Neural progenitor cell (in vitro differentiated cells): ENCODE data around the gene ANO2. TPM values are rescaled to one million over a fixed set of nuclear protein-coding genes. Genes with fewer than 3 reads are reported as not detected.

Experiments used
- DNase-seq: peaks from one replicate; pipeline ENCODE4 v3.0.0-alpha.2; 2016; ENCODE audit warnings: low spot score
- H2AFZ ChIP-seq: fragments of 200-600 bp; sonication (generic); replicated peaks from 2 replicates; pipeline ENCODE4 v1.6.1; 2016; ENCODE audit warnings: antibody characterized with exemption
- H3F3A ChIP-seq: fragments of 200-600 bp; sonication (generic); 2 replicates; pipeline ENCODE4 v1.6.1; 2016; ENCODE audit warnings: antibody characterized with exemption, low read depth
- H3K27ac ChIP-seq: fragments of 200-600 bp; sonication (generic); 2 replicates; pipeline ENCODE4 v1.5.1; 2016; ENCODE audit warnings: mild to moderate bottlenecking
- H3K27me3 ChIP-seq: fragments of 200-600 bp; sonication (generic); 2 replicates; pipeline ENCODE4 v1.6.1; 2016; ENCODE audit warnings: mild to moderate bottlenecking, moderate library complexity
- H3K36me3 ChIP-seq: fragments of 200-600 bp; sonication (generic); 2 replicates; pipeline ENCODE4 v1.5.1; 2016
- H3K4me1 ChIP-seq: fragments of 200-600 bp; sonication (generic); 2 replicates; pipeline ENCODE4 v1.6.1; 2016; ENCODE audit warnings: mixed run types
- H3K4me2 ChIP-seq: fragments of 200-600 bp; sonication (generic); 2 replicates; pipeline ENCODE4 v1.6.1; 2016
- H3K4me3 ChIP-seq: fragments of 200-600 bp; sonication (generic); 2 replicates; pipeline ENCODE4 v1.5.1; 2016
- H3K79me2 ChIP-seq: fragments of 200-600 bp; sonication (generic); 2 replicates; pipeline ENCODE4 v1.6.1; 2016; ENCODE audit warnings: low read depth
- H3K9ac ChIP-seq: fragments of 200-600 bp; sonication (generic); 2 replicates; pipeline ENCODE4 v1.6.1; 2016
- H3K9me3 ChIP-seq: fragments of 200-600 bp; sonication (generic); 2 replicates; pipeline ENCODE4 v1.5.1; 2016; ENCODE audit warnings: low read depth
- H4K20me1 ChIP-seq: fragments of 200-600 bp; sonication (generic); 2 replicates; pipeline ENCODE4 v1.6.1; 2016; ENCODE audit warnings: low read depth
- H3K27ac Mint-ChIP-seq: 3 replicates; pipeline ENCODE4 v1.8.0; 2021; ENCODE audit warnings: mixed read lengths
- H3K27me3 Mint-ChIP-seq: 2 replicates; pipeline ENCODE4 v1.8.0; 2022; ENCODE audit warnings: low read depth, mild to moderate bottlenecking, inconsistent platforms, moderate library complexity, mixed read lengths; ENCODE audit not compliant: insufficient read depth
- H3K36me3 Mint-ChIP-seq: 3 replicates; pipeline ENCODE4 v1.8.0; 2021; ENCODE audit warnings: mixed read lengths
- H3K4me1 Mint-ChIP-seq: 3 replicates; pipeline ENCODE4 v1.8.0; 2021; ENCODE audit warnings: mixed read lengths
- H3K4me3 Mint-ChIP-seq: 3 replicates; pipeline ENCODE4 v1.8.0; 2021; ENCODE audit warnings: mild to moderate bottlenecking, moderate library complexity, mixed read lengths
- H3K9me3 Mint-ChIP-seq: 3 replicates; pipeline ENCODE4 v1.8.0; 2020; ENCODE audit warnings: mixed read lengths
- EZH2 ChIP-seq: fragments of 200-600 bp; sonication (generic); IDR thresholded peaks from 2 replicates; pipeline ENCODE4 v1.6.1; 2017; ENCODE audit warnings: antibody characterized with exemption, mild to moderate bottlenecking, moderate library complexity
- EZH2phosphoT487 ChIP-seq: fragments of 200-600 bp; sonication (generic); IDR thresholded peaks from 2 replicates; pipeline ENCODE4 v1.6.1; 2017; ENCODE audit warnings: antibody characterized with exemption
- total RNA-seq: library from RNA; depleted of rRNA; stranded (reverse); fragments of >200 nt; gene quantifications from 2 replicates; pipeline ENCODE4 v1.2.3, GENCODE V29; 2015; ENCODE audit warnings: low replicate concordance
- TF ChIP-seq, protein P1 (sequence below): fragments of 200-600 bp; sonication (generic); IDR thresholded peaks from 2 replicates; pipeline ENCODE4 v1.5.1; 2017; ENCODE audit warnings: antibody characterized with exemption, mild to moderate bottlenecking

The ANO2 gene
- total RNA-seq, 1 donor from 2014 or later = 4.8 TPM

DNA sequence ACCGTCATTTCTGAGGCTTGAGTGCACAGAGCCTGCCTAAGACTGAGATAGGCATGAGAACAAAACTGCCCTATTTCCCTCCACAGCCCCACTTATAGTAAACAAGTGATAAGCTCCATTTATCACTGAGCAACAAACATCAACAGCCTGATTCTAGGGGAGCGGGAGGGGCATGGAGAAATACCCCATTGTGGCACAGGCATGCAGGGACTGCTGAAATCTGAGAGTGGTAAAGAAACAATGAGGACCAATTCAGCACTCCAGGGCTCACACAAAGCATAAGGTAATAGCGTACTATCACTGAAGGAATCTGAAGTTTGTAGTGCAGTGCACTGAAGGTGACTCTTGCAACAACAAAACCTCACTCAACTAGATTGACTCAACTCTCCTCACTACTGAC is 186.7 kb downstream of the ANO2 start:
- H3K36me3 ChIP-seq = no peaks in the 10 kb centered on the region
- Mint-ChIP-seq H3K4me1 (no peaks in the 10 kb centered on the region), H3K9me3 (peaks cover 16% of the 10 kb centered on the region), H3K27ac (no peak overlapping the region), H3K4me3 (no peak overlapping the region), H3K36me3 (peaks cover 2% of the 10 kb centered on the region), H3K27me3 (peaks cover 3% of the 10 kb centered on the region)
- H3K4me1 ChIP-seq = peaks cover 10% of the 10 kb centered on the region
- H3K27ac ChIP-seq = no peak overlapping the region
- H3K27me3 ChIP-seq = no peaks in the 10 kb centered on the region
- H2AFZ ChIP-seq = peak overlapping the region; percentile 69
- no peaks in the 10 kb centered on the region for H3K9me3 ChIP-seq
- no peak for TF ChIP-seq EZH2phosphoT487
- TF ChIP-seq, protein P1, sequence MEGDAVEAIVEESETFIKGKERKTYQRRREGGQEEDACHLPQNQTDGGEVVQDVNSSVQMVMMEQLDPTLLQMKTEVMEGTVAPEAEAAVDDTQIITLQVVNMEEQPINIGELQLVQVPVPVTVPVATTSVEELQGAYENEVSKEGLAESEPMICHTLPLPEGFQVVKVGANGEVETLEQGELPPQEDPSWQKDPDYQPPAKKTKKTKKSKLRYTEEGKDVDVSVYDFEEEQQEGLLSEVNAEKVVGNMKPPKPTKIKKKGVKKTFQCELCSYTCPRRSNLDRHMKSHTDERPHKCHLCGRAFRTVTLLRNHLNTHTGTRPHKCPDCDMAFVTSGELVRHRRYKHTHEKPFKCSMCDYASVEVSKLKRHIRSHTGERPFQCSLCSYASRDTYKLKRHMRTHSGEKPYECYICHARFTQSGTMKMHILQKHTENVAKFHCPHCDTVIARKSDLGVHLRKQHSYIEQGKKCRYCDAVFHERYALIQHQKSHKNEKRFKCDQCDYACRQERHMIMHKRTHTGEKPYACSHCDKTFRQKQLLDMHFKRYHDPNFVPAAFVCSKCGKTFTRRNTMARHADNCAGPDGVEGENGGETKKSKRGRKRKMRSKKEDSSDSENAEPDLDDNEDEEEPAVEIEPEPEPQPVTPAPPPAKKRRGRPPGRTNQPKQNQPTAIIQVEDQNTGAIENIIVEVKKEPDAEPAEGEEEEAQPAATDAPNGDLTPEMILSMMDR = no peak
- no peaks in the 10 kb centered on the region for H4K20me1 ChIP-seq
- no peaks in the 10 kb centered on the region for H3K79me2 ChIP-seq
- H3K4me2 ChIP-seq = peak overlapping the region; percentile 59
- no peak overlapping the region for H3K4me3 ChIP-seq
- H3F3A ChIP-seq = peaks cover 6% of the 10 kb centered on the region
- H3K9ac ChIP-seq = no peak overlapping the region
- DNase-seq = peak; percentile 54

DNA sequence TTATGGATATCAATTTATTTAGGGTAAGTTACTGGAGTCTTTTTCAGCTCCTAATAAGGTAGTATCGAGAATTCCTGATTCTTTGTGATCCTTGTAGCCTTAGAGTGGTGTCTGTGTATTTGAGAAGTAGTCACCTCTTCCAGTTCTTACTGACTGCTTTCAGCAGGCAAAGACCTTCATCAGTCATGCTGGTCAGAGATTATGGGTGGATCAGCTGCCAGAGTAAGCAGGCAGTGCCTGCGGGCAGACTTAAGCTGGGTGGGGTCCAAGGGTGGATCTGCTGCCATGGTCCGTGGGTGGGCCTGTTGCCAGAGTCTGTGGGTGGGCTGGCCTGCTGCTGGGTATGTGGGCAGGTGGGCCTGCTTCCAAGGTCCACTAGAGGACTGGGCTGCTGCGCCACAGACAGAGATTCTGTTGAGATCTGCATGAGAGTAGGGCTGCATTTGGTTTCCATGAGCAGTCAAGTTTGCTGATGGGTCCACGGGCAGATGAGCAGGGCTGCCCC is 188.7 kb downstream of the ANO2 start:
- Mint-ChIP-seq H3K27ac (no peak overlapping the region), H3K4me1 (peaks cover 2% of the 10 kb centered on the region), H3K4me3 (no peak overlapping the region), H3K27me3 (peaks cover 3% of the 10 kb centered on the region), H3K9me3 (peaks cover 16% of the 10 kb centered on the region), H3K36me3 (peaks cover 2% of the 10 kb centered on the region)
- no peak overlapping the region for H3K9ac ChIP-seq
- H3K9me3 ChIP-seq = no peaks in the 10 kb centered on the region
- H3K27me3 ChIP-seq = no peaks in the 10 kb centered on the region
- no peaks in the 10 kb centered on the region for H3K36me3 ChIP-seq
- no peak for DNase-seq
- H4K20me1 ChIP-seq = no peaks in the 10 kb centered on the region
- H3F3A ChIP-seq = peaks cover 6% of the 10 kb centered on the region
- no peak overlapping the region for H3K4me3 ChIP-seq
- TF ChIP-seq EZH2 (no peak), EZH2phosphoT487 (no peak)
- TF ChIP-seq, protein P1 = no peak
- no peaks in the 10 kb centered on the region for H3K79me2 ChIP-seq
- no peak overlapping the region for H3K27ac ChIP-seq
- H2AFZ ChIP-seq = no peak overlapping the region
- H3K4me2 ChIP-seq = no peak overlapping the region
- H3K4me1 ChIP-seq = peaks cover 10% of the 10 kb centered on the region

DNA sequence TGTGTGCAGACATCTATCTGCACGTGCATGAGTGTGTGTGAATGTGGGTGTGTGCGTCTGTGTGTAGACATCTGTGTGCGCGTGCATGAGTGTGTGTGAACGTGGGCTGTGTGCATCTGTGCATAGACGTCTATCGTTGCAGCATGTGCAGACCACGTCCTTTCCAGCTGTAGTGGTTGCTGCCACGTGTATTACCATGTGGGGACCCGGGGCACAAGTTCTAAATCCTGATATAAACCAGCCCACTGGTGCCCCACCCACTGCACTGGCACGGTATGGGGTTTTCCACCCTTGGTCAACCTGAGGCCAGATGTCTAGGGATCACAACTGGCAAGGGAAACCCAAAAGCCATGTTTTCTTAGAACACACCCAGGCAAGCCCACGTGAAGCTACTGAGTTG is 197.0 kb downstream of the ANO2 start:
- no peak overlapping the region for H3K4me2 ChIP-seq
- H3K79me2 ChIP-seq = no peaks in the 10 kb centered on the region
- no peak overlapping the region for H3K27ac ChIP-seq
- no peaks in the 10 kb centered on the region for H3F3A ChIP-seq
- H3K9me3 ChIP-seq = no peaks in the 10 kb centered on the region
- no peak overlapping the region for H2AFZ ChIP-seq
- H3K9ac ChIP-seq = no peak overlapping the region
- Mint-ChIP-seq H3K9me3 (no peaks in the 10 kb centered on the region), H3K4me1 (peaks cover under 1% of the 10 kb centered on the region), H3K27me3 (no peaks in the 10 kb centered on the region), H3K4me3 (no peak overlapping the region), H3K36me3 (no peaks in the 10 kb centered on the region), H3K27ac (no peak overlapping the region)
- DNase-seq = no peak
- no peak overlapping the region for H3K4me3 ChIP-seq
- no peaks in the 10 kb centered on the region for H4K20me1 ChIP-seq
- H3K36me3 ChIP-seq = no peaks in the 10 kb centered on the region
- H3K27me3 ChIP-seq = no peaks in the 10 kb centered on the region
- H3K4me1 ChIP-seq = no peaks in the 10 kb centered on the region
- TF ChIP-seq EZH2 (no peak), EZH2phosphoT487 (no peak)
- TF ChIP-seq, protein P1 = no peak
